CD14-positive monocyte (primary cell): ENCODE data around the gene PNKD. TPM values are rescaled to one million over a fixed set of nuclear protein-coding genes. Genes with fewer than 3 reads are reported as not detected.
A peak's percentile ranks its signal among the peaks of the same experiment; 100 is the strongest.

ENCODE experiments used
- DNase-seq, 3 donors: peaks; one replicate each; pipeline ENCODE4 v3.0.0-alpha.2; 2011 to 2022
- H2AFZ ChIP-seq: 2 replicates; pipeline ENCODE4 v1.6.0; 2012; ENCODE audit warnings: mild to moderate bottlenecking, low read depth, low read length, inconsistent platforms; ENCODE audit not compliant: insufficient read depth, poor library complexity, severe bottlenecking
- H3K27ac ChIP-seq, 2 donors: 1 replicate in 1 of 2; 2 replicates in 1 of 2; pipeline ENCODE4 v1.5.1; 2012 to 2013; ENCODE audit warnings: low read length in 2 of 2, control low read depth in 1 of 2, inconsistent platforms in 1 of 2, low read depth in 1 of 2, mild to moderate bottlenecking in 1 of 2
- H3K27me3 ChIP-seq, 2 donors: one replicate each; pipeline versions ENCODE4 v1.6.0 to v1.6.1; 2011 to 2013; ENCODE audit warnings: low read length in 2 of 2; ENCODE audit not compliant: control insufficient read depth in 2 of 2, insufficient read depth in 2 of 2
- H3K36me3 ChIP-seq, 2 donors: replicated peaks in 1 of 2; 1 replicate in 1 of 2; 2 replicates in 1 of 2; pipeline versions ENCODE4 v1.5.1 to v1.6.1; 2012 to 2013; ENCODE audit warnings: low read length in 2 of 2, control low read depth in 1 of 2, inconsistent platforms in 1 of 2, mild to moderate bottlenecking in 1 of 2; ENCODE audit not compliant: insufficient read depth in 2 of 2, control insufficient read depth in 1 of 2
- H3K4me1 ChIP-seq, 2 donors: 1 replicate in 1 of 2; 2 replicates in 1 of 2; pipeline versions ENCODE4 v1.5.1 to v1.6.1; 2012 to 2013; ENCODE audit warnings: low read length in 2 of 2, control low read depth in 1 of 2, inconsistent platforms in 1 of 2, mild to moderate bottlenecking in 1 of 2, moderate library complexity in 1 of 2; ENCODE audit not compliant: insufficient read depth in 2 of 2, control insufficient read depth in 1 of 2
- H3K4me2 ChIP-seq: replicated peaks from 2 replicates; pipeline ENCODE3; 2012; ENCODE audit warnings: low read length, moderate library complexity, mild to moderate bottlenecking; ENCODE audit not compliant: poor library complexity, severe bottlenecking; ENCODE audit errors: extremely low read depth
- H3K4me3 ChIP-seq, 3 experiments: fragments of 200-600 bp in 1 of 3; sonication (generic) in 1 of 3; replicated peaks in 1 of 3; 1 replicate in 2 of 3; 2 replicates in 1 of 3; pipeline ENCODE4 v1.5.1; 2011 to 2013; ENCODE audit warnings: low read length in 3 of 3, mild to moderate bottlenecking in 3 of 3, control low read depth in 2 of 3, low read depth in 2 of 3, inconsistent platforms in 1 of 3, moderate library complexity in 1 of 3
- H3K79me2 ChIP-seq: 2 replicates; pipeline ENCODE4 v1.6.0; 2012; ENCODE audit warnings: mild to moderate bottlenecking, control low read depth, inconsistent platforms, low read length, moderate library complexity; ENCODE audit not compliant: insufficient read depth
- H3K9ac ChIP-seq: 2 replicates; pipeline ENCODE4 v1.6.0; 2017; ENCODE audit warnings: low read length, mild to moderate bottlenecking; ENCODE audit not compliant: insufficient read depth, poor library complexity, severe bottlenecking
- H3K9me3 ChIP-seq, 2 donors: replicated peaks in 1 of 2; 1 replicate in 1 of 2; 2 replicates in 1 of 2; pipeline versions ENCODE4 v1.5.1 to v1.6.1; 2012 to 2013; ENCODE audit warnings: low read length in 2 of 2, control low read depth in 1 of 2; ENCODE audit not compliant: control insufficient read depth in 1 of 2, insufficient read depth in 1 of 2
- H4K20me1 ChIP-seq: 2 replicates; pipeline ENCODE4 v1.6.0; 2012; ENCODE audit warnings: mild to moderate bottlenecking, low read length, control low read depth, moderate library complexity; ENCODE audit not compliant: insufficient read depth
- H3K27ac Mint-ChIP-seq, 7 donors: one replicate each; pipeline ENCODE4 v1.8.0; 2020; ENCODE audit warnings: mild to moderate bottlenecking in 7 of 7, mixed read lengths in 7 of 7, moderate library complexity in 6 of 7, inconsistent platforms in 2 of 7
- H3K27me3 Mint-ChIP-seq, 3 donors: one replicate each; pipeline ENCODE4 v1.8.0; 2021 to 2022; ENCODE audit warnings: low read depth in 3 of 3, mild to moderate bottlenecking in 3 of 3, mixed read lengths in 3 of 3, moderate library complexity in 3 of 3, inconsistent platforms in 1 of 3
- H3K36me3 Mint-ChIP-seq, 2 donors: one replicate each; pipeline ENCODE4 v1.8.0; 2020; ENCODE audit warnings: mixed read lengths in 2 of 2, inconsistent platforms in 1 of 2, mild to moderate bottlenecking in 1 of 2
- H3K4me1 Mint-ChIP-seq: one replicate; pipeline ENCODE4 v1.8.0; 2020; ENCODE audit warnings: mild to moderate bottlenecking, mixed read lengths
- H3K4me3 Mint-ChIP-seq, 2 donors: one replicate each; pipeline ENCODE4 v1.8.0; 2020; ENCODE audit warnings: mild to moderate bottlenecking in 2 of 2, mixed read lengths in 2 of 2, moderate library complexity in 1 of 2
- H3K9me3 Mint-ChIP-seq, 7 donors: one replicate each; pipeline ENCODE4 v1.8.0; 2020 to 2022; ENCODE audit warnings: mixed read lengths in 7 of 7, mild to moderate bottlenecking in 6 of 7, moderate library complexity in 6 of 7, inconsistent platforms in 2 of 7
- CTCF ChIP-seq: fragments of 200-600 bp; IDR thresholded peaks from one replicate; pipeline ENCODE4 v1.8.0; 2022; ENCODE audit warnings: antibody characterized with exemption, mild to moderate bottlenecking
- WGBS: methylation state at CpG from one replicate; pipeline ENCODE4 v1.1.5; 2013; ENCODE audit warnings: missing lambda C conversion rate; ENCODE audit not compliant: insufficient coverage; 5-methylcytosine and 5-hydroxymethylcytosine counted together
- intact Hi-C, 2 donors: fragments of 100-400 bp; cut with micrococcal nuclease; formaldehyde crosslinking; loops; one replicate each; pipeline versions ENCODE4 v1.15.0 to v1.15.1; 2023
- polyA plus RNA-seq, 3 donors: library from polyadenylated mRNA; depleted of rRNA in 1 of 3; unstranded in 2 of 3; stranded (reverse) in 1 of 3; fragments of 300-500 nt in 2 of 3; fragments of >200 nt in 1 of 3; fragmentation: Illumina TruSeq in 2 of 3; gene quantifications; 1 replicate in 2 of 3; 2 replicates in 1 of 3; pipeline ENCODE4 v1.2.3, GENCODE V29; 2012 to 2021

The PNKD gene
- polyA plus RNA-seq, 3 donors: 79.8 to 92.0 (median 88.2) TPM

- no peaks in the 10 kb centered on the region for H3K9me3 Mint-ChIP-seq
Measured at GRCh38 chr2:218252509-218253231, 17.6 kb upstream of the PNKD start.

GRCh38 chr2:218253232-218253625 is 17.1 kb upstream of the PNKD start:
- TF ChIP-seq CTCF: no peak
- DNase-seq: no peak
- Mint-ChIP-seq H3K4me3 (no peak overlapping the region), H3K9me3 (no peaks in the 10 kb centered on the region), H3K27me3 (no peaks in the 10 kb centered on the region), H3K36me3 (peaks cover 74 to 83% of the 10 kb centered on the region in 2 donors), H3K4me1 (peaks cover 53% of the 10 kb centered on the region), H3K27ac (peak overlapping the region; percentile 17 to 85 (median 48))
- no peak overlapping the region for H3K4me3 ChIP-seq
- peak overlapping the region in 1 of 2 donors; percentile 68 for H3K27ac ChIP-seq
- H3K36me3 ChIP-seq: peaks cover 78 to 81% of the 10 kb centered on the region in 2 donors
- H3K9ac ChIP-seq: no peak overlapping the region
- H3K4me2 ChIP-seq: no peak overlapping the region
- H3K9me3 ChIP-seq: no peaks in the 10 kb centered on the region
- peaks cover 63% of the 10 kb centered on the region for H3K79me2 ChIP-seq
- intact Hi-C loops: no loop called here
- WGBS: 100% methylated on average over 5 of the region's 5 CpGs
- no peaks in the 10 kb centered on the region for H3K27me3 ChIP-seq
- H4K20me1 ChIP-seq: peaks cover 90% of the 10 kb centered on the region
- H3K4me1 ChIP-seq: peaks cover 32 to 45% of the 10 kb centered on the region in 2 donors
- no peak overlapping the region for H2AFZ ChIP-seq

More at GRCh38 chr2:218252509-218253231, 17.6 kb upstream of the PNKD start:
- 50% methylated on average over 6 of the region's 7 CpGs for WGBS
- H3K27me3 Mint-ChIP-seq: no peaks in the 10 kb centered on the region
- peaks cover 78 to 88% of the 10 kb centered on the region in 2 donors for H3K36me3 Mint-ChIP-seq
- no peak for DNase-seq
- peak overlapping the region in 1 of 2 donors; percentile 68 for H3K27ac ChIP-seq
- intact Hi-C loops: no loop called here
- TF ChIP-seq CTCF: no peak
- H3K4me2 ChIP-seq: no peak overlapping the region
- H2AFZ ChIP-seq: no peak overlapping the region
- peak overlapping the region; percentile 2 for H3K9ac ChIP-seq
- peaks cover 49% of the 10 kb centered on the region for H3K4me1 Mint-ChIP-seq
- H3K4me3 ChIP-seq: no peak overlapping the region
- H3K79me2 ChIP-seq: peaks cover 69% of the 10 kb centered on the region
- no peak overlapping the region for H3K4me3 Mint-ChIP-seq
- peaks cover 95% of the 10 kb centered on the region for H4K20me1 ChIP-seq
- H3K27me3 ChIP-seq: no peaks in the 10 kb centered on the region
- peak overlapping the region; percentile 48 to 85 (median 61) for H3K27ac Mint-ChIP-seq
- no peaks in the 10 kb centered on the region for H3K9me3 ChIP-seq
- H3K36me3 ChIP-seq: peaks cover 84 to 87% of the 10 kb centered on the region in 2 donors
- peaks cover 26 to 40% of the 10 kb centered on the region in 2 donors for H3K4me1 ChIP-seq
